ENCODE results near the gene CAPN13.

CAPN13 gene

GRCh38 chr2:30763151-30763660, 44.0 kb downstream of the CAPN13 start:
- DNase-seq: no peak

DNA sequence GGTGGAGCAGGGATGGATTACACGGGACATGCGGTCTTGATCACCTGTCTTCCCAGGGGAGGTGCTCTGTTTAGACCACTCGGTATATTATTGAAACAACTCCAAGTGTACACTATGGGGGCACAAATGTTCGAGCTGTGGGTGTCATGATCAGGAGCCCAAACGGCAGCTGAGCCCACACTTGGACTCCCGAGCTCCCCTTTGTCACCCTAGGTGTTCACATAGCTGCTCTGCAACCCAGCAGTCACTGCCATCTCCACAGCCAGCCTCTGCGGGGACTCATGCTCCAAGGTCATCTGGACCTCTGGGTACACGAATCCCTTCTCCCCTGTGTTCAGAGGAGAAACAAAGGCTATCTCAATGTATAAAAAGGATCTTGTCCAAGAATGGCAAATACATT, 46.0 kb downstream of the CAPN13 start:
- no peak for DNase-seq

GRCh38 chr2:30759481-30759880, 47.8 kb downstream of the CAPN13 start:
- no peak for DNase-seq

DNA sequence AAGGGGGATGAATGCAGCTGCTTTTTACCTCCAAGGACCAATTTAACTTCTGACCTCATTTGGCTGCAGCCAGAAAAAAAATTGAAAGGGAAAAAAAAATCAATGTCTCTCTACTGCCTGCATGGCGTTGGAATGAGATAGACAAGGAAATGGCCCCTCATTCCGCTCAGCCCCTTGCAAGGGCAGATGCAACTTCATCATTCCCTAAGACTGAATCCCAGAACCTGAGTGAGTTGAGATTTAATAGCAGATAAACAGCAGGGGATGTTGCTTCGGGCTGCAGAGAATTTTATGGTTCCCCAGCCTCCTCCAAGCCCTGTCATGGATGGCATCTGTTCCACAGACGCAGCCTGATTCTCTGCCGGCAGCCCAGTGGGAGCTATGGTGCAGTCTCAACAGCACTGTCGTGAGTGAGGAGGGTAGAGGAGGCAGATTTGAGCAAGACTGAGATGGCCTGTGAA, 49.0 kb downstream of the CAPN13 start:
- DNase-seq: no peak

DNA sequence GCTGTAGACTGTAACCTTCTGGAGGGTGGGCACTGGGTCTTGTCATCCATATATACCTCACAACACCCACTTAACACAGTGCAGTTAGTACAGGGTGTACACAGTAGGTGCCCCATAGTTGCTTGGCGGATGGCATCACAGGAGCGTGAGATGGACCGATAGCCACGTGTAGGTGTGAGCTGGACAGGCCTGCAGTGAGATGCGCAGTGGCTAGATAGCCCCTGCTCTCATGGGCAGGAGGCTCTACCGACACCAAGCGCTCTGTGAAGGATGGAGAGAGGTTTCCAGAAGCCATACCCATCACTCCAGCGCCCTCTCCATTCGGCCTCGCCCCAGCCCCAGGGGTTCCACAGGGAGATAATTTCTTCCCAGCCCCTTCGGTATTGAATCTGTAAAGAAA, 49.5 kb downstream of the CAPN13 start:
- no peak for DNase-seq

DNA sequence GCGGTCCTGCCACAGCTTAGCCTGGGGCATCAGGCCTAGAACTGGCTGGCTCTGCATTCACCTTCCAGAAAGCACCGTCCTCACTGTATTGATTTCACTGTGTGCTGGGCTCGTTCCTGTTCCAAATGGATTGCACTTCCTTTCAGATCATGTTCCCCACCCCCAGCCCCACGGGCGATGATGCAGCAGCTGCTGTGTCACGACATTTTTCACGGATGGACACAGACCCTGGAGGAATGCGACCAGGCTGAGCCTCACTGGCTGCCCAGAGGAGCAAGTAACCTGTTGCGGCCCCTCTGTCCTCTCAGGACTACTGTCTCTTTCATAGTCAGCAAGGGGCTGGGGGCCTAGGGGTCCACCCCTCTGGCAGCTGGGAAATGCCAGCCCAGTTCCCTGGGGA, 50.3 kb downstream of the CAPN13 start:
- DNase-seq: no peak

DNA sequence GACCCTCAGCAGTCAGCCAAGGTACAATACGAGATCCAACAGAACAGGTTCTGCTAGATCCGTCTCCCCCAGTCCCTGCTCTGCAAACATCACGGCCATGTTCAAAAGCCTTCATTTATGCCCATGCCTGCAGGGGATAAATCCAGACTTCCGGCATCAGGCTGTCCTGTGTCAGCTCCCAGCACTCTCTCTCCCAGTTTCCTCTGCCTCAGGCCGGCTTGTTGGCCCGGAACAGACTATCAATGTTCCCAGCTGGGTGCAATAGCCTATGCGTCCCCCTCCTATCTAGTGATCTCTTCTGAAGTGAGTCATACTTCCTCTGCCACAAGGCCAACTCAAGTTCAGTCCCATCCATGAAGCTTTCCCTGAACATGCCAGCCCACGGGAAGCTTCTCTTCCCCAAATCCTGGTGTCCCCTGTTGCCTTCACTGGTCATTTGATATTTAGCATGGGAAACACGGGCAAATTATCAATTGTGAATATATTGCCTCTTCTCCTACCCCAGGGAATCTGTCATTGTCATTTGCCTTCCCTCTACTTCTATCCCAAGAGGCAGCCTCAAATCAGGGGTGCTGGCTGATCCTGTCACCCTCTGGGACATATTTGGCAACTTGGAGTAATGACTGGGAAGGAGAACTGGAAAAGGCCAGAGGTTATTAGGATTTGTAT, 51.1 kb downstream of the CAPN13 start:
- no peak for DNase-seq

GRCh38 chr2:30753630-30754029, 53.6 kb downstream of the CAPN13 start:
- DNase-seq: no peak

DNA sequence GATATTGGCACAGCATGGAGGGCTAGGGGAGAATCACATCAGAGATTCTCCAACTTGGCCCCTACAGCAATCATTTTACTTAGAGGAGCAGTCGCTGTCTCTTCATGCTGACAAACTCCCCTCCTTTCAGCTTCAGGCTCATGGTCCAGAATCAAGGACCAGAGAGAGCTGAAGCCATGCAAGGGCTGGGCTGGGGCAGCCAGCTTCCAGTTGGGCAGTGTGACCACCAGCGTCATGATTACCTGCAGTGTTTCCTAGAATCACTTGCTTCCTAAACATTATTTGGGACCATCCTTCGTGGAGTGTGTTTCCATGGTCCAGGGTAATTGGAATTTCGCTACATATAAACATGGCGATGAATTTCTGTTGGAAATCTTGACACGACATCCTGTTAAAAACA, 54.4 kb downstream of the CAPN13 start:
- DNase-seq: no peak

DNA sequence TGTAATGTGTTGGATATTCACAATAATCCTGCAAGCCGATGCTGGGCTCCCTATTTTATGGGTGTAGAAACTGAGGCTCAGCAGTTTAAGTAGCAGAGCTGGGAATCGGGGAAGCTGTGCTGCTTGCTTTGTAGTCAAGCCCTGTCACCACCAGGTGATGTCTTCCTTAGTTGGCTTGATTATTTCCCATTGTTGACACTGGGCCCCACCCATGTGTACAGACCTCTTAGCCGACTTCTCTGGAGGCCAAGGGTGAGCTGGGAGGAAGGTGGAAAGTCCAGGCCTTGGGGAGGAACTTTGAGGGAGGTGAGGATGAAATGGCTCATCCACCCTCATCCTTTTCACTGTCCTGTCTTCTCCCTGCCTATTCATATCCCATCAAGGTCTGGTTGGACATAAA, 60.0 kb downstream of the CAPN13 start:
- no peak for DNase-seq

- DNase-seq: no peak
Measured at GRCh38 chr2:30744823-30745222, 62.4 kb downstream of the CAPN13 start.

DNA sequence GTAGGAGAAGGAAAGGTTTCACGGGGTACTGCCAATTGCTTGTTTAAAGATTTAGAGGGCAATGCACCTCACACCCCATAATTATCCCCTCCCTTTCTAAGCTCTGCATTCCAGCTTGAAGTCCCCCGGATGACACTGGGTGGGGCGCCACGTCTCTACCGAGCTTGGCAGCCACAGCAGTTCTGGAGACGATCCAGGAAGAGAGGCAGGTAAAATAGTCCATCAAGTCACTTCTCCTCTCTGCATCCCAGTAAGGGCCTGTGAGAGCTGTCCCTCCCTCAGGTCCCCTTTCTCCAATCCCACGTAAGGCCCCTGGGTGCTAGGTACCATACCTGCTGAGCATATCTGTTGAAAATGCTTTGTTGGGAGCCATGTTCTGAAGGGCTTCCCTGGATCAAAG, 65.7 kb downstream of the CAPN13 start:
- DNase-seq: no peak

DNA sequence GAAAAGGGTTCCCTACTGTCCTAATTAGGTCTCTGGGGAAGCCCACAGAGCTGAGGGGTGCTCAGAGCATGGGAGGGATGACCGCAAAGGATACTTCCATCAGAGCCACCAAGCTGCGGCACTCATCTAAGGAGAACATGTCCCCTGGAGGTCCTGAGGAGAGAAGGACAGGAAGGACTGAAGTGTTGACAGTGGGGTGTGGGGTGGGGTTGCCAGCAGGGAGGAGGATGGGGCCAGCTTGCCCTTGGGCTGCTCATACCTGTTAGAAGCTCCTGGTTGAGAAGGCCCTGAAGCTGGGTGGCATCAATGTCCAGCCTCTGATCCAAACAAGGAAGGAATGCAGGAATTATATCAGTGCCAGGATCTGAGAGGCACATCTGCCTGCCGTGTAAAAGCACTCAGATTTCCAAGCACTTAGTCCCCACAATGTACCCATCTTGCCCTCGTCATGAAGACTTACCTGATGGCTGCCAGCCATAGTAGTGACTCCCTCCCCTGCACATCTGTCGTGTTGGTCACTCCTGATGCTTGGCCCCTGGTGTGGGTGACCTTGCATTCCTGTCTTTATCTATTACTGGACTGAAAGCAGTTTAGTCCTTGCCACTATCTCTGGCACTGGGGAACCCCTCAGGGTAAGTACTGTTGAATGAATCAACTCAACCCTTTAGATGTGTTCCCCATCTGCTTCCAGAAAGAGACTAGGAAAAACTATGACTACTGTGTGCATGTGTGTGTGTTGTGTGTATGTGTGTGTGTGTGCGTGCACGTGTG, 68.9 kb downstream of the CAPN13 start:
- DNase-seq: no peak

DNA sequence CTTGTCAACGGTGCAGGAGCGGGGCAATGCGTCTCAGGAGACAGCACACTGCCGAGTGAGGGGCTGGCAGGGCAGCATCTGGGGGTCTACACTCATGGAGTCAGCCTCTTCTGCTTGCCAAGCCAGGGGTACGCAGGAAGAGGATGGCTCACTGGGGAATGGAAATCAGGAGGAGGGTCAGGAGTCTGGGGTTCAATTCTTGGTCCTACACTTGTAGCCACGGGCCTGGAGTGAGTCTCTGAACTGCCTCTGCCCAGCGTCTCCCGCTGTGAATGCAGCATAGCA, 70.0 kb downstream of the CAPN13 start:
- DNase-seq: no peak

- peak; percentile 46 for DNase-seq
Measured at GRCh38 chr2:30736461-30737325, 70.6 kb downstream of the CAPN13 start.

GRCh38 chr2:30733876-30734520, 73.2 kb downstream of the CAPN13 start:
- DNase-seq: no peak

GRCh38 chr2:30732876-30733275, 74.4 kb downstream of the CAPN13 start:
- DNase-seq: no peak

DNA sequence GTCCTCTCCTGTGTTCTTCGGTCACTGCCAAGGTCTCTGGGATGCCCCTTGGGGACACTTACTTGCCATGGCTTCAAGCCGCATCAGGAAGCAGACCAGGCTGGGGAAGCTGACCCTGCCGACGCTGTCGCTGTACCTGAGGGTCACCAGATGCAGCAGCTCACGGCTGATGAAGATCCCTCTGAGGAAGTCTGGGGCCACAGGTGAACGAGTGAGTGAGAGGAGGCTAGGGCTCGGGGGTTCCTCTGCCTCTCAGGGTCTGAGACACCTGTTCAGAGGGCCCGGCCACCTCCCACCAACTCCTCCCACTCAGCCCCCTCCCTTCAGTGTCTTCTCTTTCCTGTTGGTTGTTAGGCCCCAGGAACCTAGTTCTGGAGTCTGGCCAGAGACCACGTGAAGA, 74.9 kb downstream of the CAPN13 start:
- DNase-seq: no peak

DNA sequence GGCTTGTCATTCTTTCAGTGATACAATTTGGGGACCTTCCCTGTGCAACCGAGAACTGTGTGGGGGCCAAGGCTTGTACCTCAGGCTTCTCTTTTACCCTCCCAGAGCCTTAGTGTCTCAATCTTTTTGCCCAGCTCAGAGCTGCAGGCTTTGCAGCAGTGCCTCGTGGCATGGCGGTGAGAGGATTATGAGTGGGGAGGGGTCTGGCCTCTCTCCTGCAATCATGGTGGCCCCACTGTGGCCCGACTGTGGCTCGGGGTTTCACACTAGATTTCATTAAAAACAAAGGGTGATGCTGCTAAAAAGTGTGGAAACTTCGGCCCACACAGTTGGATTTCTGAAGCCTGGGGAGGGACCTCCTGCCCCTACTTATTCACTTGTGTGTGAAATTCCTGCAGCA, 75.5 kb downstream of the CAPN13 start:
- no peak for DNase-seq

- DNase-seq: no peak
Measured at GRCh38 chr2:30730736-30731647, 76.3 kb downstream of the CAPN13 start.

DNA sequence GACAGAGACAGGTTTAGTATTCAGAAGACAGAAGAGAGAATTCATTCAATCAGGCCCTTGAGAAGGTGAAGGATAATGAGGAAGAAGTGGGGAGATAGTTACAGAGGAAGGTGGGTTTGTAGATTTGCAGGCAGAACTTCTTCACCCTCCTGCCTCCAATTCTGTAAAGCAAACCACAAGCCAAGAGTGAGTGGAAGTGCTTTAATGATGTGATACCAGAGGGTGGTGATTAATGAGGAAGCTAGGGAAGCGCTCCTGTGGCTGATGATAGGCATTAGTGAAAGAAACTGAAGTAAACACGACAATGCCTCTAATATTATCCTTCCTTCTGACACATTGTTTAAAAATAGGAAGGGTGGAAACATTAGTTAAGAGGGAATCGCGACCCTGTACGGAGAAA, 78.2 kb downstream of the CAPN13 start:
- DNase-seq: no peak
